OCI-LY1 (cell line): ENCODE data around the gene SLC1A3.

ENCODE experiments used
- EZH2 ChIP-seq: fragments of 200-600 bp; sonication (generic), shearing (Covaris generic); IDR thresholded peaks from 2 replicates; pipeline ENCODE4 v1.8.0; 2017; ENCODE audit warnings: borderline replicate concordance, mixed run types, mild to moderate bottlenecking, antibody characterized with exemption, low read length, moderate library complexity, mixed read lengths
- TF ChIP-seq, protein P1 (sequence below): fragments of 200-600 bp; sonication (generic), shearing (Covaris generic); IDR thresholded peaks from 2 replicates; pipeline ENCODE4 v1.5.1; 2017; ENCODE audit warnings: mild to moderate bottlenecking, antibody characterized with exemption, low read length, moderate library complexity, mixed read lengths

GRCh38 chr5:36590513-36591286 is 15.7 kb upstream of the SLC1A3 start:
- TF ChIP-seq EZH2: no peak
- TF ChIP-seq, protein P1, sequence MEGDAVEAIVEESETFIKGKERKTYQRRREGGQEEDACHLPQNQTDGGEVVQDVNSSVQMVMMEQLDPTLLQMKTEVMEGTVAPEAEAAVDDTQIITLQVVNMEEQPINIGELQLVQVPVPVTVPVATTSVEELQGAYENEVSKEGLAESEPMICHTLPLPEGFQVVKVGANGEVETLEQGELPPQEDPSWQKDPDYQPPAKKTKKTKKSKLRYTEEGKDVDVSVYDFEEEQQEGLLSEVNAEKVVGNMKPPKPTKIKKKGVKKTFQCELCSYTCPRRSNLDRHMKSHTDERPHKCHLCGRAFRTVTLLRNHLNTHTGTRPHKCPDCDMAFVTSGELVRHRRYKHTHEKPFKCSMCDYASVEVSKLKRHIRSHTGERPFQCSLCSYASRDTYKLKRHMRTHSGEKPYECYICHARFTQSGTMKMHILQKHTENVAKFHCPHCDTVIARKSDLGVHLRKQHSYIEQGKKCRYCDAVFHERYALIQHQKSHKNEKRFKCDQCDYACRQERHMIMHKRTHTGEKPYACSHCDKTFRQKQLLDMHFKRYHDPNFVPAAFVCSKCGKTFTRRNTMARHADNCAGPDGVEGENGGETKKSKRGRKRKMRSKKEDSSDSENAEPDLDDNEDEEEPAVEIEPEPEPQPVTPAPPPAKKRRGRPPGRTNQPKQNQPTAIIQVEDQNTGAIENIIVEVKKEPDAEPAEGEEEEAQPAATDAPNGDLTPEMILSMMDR: no peak
